ENCODE measurements around the gene RAB40B. TPM values are rescaled to one million over a fixed set of nuclear protein-coding genes. Genes with fewer than 3 reads are reported as not detected.
A peak's percentile ranks its signal among the peaks of the same experiment; 100 is the strongest.

RAB40B gene
- total and polyA plus RNA-seq, 2 of the 13 experiments (the other 11 are each of a cell fraction or from before 2014, with no cell fraction given) = 6.2 to 6.5 TPM

DNA sequence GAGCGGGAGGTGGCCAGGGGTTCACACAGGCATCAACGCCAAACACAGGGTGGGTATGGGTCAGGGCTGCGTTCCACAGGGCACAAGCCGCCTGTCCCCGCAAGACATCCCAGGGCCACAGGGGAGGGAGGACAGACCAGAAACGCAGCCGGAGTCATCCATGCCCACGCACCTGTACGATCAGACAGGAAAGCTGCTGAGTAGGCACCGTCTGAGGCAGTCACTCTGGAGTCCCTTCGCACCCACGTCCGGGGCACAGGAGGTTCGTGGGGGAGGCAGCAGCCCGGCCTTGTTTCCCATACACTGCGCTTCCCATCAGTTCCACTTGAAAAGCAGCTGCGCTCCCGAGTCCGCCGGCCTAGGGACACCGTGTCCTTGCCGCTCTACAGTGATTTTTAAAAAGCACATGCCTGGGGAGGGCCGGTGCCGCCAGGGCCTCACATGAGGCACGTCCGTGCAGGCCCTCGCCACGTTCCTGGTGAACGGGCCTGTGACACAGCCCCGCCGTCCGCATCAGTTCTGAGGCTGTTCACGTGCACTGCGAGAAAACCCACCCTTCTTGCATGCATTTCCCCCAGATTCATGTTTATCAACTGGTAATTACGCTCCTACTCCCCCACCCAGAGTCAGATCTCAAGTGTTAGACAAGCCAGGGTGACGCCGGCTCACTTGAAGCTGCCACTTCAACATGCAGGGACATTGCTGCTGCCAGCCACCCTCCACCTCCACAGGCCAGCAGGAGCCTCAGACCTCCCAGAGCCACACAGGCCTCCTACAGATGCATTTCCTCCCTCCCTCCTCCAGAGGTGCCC, 85.0 kb downstream of the RAB40B start (continued):
- TF ChIP-seq ZFP41 (CRISPR knock-in tag; IDR thresholded peaks at IDR 0.05; ENCODE audit: borderline replicate concordance) = no peak
- TF ChIP-seq, protein P1, sequence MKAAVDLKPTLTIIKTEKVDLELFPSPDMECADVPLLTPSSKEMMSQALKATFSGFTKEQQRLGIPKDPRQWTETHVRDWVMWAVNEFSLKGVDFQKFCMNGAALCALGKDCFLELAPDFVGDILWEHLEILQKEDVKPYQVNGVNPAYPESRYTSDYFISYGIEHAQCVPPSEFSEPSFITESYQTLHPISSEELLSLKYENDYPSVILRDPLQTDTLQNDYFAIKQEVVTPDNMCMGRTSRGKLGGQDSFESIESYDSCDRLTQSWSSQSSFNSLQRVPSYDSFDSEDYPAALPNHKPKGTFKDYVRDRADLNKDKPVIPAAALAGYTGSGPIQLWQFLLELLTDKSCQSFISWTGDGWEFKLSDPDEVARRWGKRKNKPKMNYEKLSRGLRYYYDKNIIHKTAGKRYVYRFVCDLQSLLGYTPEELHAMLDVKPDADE (CRISPR knock-in tag; IDR thresholded peaks at IDR 0.05) = no peak
- TF ChIP-seq PHB2 (IDR thresholded peaks at IDR 0.05; ENCODE audit: partially characterized antibody) = no peak
- TF ChIP-seq ZUFSP (CRISPR knock-in tag; IDR thresholded peaks at IDR 0.05; ENCODE audit: borderline replicate concordance) = no peak
- 0 out of 4 replicates have a peak, but pooled peaks of 1 of the 2 experiments have one; percentile 2 for TF ChIP-seq MAFK (conservative IDR thresholded peaks at IDR 0.05 in 1 of 2, IDR thresholded peaks at IDR 0.05 in 1 of 2; ENCODE audit: low read length in 2 of 2)
- peak; percentile 60; the same call in 1 of the 2 replicates for TF ChIP-seq ZBTB38 (CRISPR knock-in tag; IDR thresholded peaks at IDR 0.05)
- TF ChIP-seq, protein P2, sequence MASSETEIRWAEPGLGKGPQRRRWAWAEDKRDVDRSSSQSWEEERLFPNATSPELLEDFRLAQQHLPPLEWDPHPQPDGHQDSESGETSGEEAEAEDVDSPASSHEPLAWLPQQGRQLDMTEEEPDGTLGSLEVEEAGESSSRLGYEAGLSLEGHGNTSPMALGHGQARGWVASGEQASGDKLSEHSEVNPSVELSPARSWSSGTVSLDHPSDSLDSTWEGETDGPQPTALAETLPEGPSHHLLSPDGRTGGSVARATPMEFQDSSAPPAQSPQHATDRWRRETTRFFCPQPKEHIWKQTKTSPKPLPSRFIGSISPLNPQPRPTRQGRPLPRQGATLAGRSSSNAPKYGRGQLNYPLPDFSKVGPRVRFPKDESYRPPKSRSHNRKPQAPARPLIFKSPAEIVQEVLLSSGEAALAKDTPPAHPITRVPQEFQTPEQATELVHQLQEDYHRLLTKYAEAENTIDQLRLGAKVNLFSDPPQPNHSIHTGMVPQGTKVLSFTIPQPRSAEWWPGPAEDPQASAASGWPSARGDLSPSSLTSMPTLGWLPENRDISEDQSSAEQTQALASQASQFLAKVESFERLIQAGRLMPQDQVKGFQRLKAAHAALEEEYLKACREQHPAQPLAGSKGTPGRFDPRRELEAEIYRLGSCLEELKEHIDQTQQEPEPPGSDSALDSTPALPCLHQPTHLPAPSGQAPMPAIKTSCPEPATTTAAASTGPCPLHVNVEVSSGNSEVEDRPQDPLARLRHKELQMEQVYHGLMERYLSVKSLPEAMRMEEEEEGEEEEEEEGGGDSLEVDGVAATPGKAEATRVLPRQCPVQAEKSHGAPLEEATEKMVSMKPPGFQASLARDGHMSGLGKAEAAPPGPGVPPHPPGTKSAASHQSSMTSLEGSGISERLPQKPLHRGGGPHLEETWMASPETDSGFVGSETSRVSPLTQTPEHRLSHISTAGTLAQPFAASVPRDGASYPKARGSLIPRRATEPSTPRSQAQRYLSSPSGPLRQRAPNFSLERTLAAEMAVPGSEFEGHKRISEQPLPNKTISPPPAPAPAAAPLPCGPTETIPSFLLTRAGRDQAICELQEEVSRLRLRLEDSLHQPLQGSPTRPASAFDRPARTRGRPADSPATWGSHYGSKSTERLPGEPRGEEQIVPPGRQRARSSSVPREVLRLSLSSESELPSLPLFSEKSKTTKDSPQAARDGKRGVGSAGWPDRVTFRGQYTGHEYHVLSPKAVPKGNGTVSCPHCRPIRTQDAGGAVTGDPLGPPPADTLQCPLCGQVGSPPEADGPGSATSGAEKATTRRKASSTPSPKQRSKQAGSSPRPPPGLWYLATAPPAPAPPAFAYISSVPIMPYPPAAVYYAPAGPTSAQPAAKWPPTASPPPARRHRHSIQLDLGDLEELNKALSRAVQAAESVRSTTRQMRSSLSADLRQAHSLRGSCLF (CRISPR knock-in tag; IDR thresholded peaks at IDR 0.05; ENCODE audit: borderline replicate concordance) = no peak
- no peak for TF ChIP-seq ZNF713 (CRISPR knock-in tag; IDR thresholded peaks at IDR 0.05)
- TF ChIP-seq ZNF674 (CRISPR knock-in tag; IDR thresholded peaks at IDR 0.05; ENCODE audit: low read depth) = no peak
- no peak for TF ChIP-seq TOE1 (CRISPR knock-in tag; IDR thresholded peaks at IDR 0.05)
- TF ChIP-seq AGO2 (optimal IDR thresholded peaks at IDR 0.05; ENCODE audit: low read depth, low read length) = peak; percentile 87
- TF ChIP-seq, protein P3, sequence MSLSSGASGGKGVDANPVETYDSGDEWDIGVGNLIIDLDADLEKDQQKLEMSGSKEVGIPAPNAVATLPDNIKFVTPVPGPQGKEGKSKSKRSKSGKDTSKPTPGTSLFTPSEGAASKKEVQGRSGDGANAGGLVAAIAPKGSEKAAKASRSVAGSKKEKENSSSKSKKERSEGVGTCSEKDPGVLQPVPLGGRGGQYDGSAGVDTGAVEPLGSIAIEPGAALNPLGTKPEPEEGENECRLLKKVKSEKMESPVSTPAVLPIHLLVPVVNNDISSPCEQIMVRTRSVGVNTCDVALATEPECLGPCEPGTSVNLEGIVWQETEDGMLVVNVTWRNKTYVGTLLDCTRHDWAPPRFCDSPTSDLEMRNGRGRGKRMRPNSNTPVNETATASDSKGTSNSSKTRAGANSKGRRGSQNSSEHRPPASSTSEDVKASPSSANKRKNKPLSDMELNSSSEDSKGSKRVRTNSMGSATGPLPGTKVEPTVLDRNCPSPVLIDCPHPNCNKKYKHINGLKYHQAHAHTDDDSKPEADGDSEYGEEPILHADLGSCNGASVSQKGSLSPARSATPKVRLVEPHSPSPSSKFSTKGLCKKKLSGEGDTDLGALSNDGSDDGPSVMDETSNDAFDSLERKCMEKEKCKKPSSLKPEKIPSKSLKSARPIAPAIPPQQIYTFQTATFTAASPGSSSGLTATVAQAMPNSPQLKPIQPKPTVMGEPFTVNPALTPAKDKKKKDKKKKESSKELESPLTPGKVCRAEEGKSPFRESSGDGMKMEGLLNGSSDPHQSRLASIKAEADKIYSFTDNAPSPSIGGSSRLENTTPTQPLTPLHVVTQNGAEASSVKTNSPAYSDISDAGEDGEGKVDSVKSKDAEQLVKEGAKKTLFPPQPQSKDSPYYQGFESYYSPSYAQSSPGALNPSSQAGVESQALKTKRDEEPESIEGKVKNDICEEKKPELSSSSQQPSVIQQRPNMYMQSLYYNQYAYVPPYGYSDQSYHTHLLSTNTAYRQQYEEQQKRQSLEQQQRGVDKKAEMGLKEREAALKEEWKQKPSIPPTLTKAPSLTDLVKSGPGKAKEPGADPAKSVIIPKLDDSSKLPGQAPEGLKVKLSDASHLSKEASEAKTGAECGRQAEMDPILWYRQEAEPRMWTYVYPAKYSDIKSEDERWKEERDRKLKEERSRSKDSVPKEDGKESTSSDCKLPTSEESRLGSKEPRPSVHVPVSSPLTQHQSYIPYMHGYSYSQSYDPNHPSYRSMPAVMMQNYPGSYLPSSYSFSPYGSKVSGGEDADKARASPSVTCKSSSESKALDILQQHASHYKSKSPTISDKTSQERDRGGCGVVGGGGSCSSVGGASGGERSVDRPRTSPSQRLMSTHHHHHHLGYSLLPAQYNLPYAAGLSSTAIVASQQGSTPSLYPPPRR (CRISPR knock-in tag; IDR thresholded peaks at IDR 0.05; ENCODE audit: borderline replicate concordance) = no peak
- TF ChIP-seq NR2F2 (IDR thresholded peaks at IDR 0.05; ENCODE audit: borderline replicate concordance, low read depth) = no peak
- peak; percentile 55 for TF ChIP-seq POLR2G (IDR thresholded peaks at IDR 0.05; ENCODE audit: low read depth, low read length)
- TF ChIP-seq GTF2F1 (IDR thresholded peaks at IDR 0.05; ENCODE audit: low read length) = no peak
